GM18499 (cell line): ENCODE results near the gene RAET1G.
"Not testable (repeated sequence)": the region's sequence is repeated elsewhere in the genome, so short reads cannot be mapped to it uniquely, and the experiment has no call there.

Experiments
- ATAC-seq: cut with Tn5 transposase; IDR thresholded peaks from one replicate; pipeline ENCODE4 v1.9.1; 2021; ENCODE audit warnings: moderate number of reproducible peaks; ENCODE audit not compliant: insufficient read depth, unreplicated experiment

Gene RAET1G

DNA sequence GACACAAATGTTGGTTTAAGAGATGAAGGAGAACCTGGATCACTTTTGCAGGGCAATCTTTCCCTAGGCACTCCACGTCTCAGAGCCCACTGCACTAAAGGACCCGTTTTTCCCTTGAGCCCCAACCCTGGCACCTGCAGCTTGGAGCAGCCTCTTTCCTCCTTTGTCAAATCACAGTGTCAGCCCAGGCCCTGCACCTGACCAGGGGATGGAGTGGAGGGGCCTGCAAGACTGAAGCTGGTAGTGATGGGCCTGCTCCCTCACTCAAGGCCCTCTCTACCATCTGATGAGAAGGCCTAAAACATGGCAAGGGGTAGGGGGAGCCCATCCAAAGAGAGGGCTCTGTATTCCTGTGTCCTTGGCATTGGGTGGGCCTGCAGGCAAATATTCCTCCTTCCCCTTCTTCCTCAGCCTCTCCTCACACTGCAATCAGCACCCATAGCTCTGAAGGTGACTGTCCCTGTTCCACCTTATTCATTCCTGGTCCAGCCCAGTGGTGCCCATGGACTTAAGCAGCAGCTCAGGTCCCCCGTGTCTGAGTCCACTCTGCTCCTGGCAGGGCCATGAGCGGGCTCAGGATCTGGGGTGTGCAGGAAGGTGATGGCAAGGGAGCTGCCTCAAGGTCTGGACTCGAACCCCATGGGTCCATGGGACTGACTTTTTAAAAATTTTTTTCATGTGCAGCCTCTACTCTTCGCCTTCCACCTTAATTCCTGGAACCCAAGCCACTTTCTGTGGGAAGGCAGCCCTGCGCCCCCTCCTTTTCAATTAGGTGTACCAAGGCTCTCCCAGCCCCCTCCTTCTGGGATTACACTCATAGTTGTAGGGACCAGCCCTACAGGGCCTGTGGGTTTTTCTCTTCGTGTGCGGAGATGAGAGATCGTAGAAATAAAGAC, 6.7 kb downstream of the RAET1G start:
- no peak for ATAC-seq

DNA sequence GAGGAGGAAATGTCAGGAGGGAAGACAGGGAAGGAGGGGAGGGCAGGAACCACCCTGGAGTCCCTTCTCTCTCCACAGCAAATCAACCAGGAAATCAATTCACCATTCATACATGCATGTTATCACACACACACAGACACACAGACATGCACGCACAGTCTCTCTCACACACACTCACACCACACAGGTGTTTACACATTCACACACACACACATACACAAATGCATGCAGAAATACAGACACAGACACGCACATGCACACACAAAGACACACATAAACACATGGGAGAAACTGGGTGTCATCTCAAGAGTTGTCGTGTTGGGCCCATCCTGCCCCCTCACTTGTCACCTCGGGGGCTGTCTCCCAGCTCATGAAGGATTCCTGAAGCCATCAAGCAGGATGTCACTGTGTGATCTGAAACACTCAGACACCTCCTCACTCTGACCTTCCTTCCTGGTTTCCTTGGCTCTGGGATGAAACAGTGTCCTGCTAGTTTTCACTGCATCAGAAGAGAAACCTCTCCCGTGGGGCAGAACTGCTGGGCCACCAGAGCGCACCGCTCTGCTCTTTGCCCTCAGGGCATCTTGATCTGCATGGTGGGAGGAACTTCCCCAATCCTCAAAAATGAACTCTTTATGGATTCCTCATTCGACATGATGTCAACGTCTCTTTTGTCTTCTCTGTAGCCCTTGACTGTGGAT, 9.2 kb downstream of the RAET1G start:
- no peak for ATAC-seq

DNA sequence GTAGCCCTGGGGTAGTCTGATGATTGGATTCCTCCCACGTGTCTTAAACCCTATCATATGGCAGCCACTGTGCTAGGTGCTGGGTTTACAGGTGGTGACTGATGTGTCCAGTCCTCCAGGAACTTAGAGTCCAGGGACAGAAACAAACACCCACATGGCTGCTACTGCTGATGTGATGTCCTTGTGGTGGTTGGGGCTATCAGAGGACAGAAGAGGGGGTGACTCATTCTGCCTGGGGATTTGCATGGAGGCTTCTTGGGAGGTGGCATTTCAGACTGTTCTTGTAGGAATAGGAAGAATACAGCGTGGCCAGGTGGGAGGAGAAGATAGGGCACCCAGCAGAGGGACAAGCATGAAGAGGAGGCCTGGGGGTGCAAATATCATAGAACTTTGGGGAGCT, 9.8 kb downstream of the RAET1G start:
- no peak for ATAC-seq

GRCh38 chr6:149912680-149913079, 10.2 kb downstream of the RAET1G start:
- not testable (repeated sequence) for ATAC-seq

- ATAC-seq, result no peak
These were observed 12.2 kb downstream of the RAET1G start for GRCh38 chr6:149910721-149911151.

GRCh38 chr6:149909701-149910470, 13.0 kb downstream of the RAET1G start:
- ATAC-seq, result no peak

DNA sequence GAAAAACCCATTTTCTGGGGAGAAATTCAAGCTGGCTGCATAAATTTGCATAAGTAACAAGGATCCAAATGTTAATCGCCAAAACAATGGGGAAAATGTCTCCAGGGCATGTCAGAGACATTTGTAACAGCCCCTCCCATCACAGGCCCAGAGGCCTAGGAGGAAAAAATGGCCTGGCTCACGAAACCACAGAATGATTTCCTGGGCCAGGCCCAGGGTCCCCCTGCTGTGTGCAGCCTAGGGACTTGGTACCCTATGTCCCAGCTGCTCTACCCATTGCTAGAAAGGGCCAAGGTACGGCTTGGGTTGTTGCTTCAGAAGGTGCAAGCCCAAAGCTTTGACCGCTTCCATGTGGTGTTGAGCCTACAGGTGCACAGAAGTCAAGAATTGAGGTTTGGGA, 14.4 kb downstream of the RAET1G start:
- ATAC-seq, result not testable (repeated sequence)

DNA sequence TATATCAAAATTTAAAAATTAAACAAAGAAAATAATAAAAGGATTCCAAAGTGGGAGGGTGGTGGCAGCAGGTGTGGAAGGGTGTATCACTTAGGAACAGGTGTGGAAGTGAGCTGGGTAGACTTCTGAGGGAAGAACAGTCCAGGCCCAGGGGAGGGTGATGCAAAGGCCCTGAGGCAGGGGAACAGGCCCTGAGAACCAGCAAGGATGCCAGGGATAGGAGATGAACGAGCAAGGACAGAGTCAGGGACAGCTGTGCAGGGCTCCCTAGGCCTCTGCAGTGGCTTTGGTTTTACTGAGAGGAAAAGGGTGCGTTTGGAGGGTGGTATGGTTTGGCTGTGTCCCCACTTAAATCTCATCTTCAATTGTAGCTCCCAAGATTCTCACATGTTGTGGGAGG, 15.6 kb downstream of the RAET1G start:
- ATAC-seq, result no peak

- no peak for ATAC-seq
These were observed 16.5 kb downstream of the RAET1G start for GRCh38 chr6:149906405-149906804.

- no peak for ATAC-seq
These were observed 17.0 kb downstream of the RAET1G start for GRCh38 chr6:149905911-149906371.

GRCh38 chr6:149905371-149905910, 17.5 kb downstream of the RAET1G start:
- ATAC-seq, result no peak

DNA sequence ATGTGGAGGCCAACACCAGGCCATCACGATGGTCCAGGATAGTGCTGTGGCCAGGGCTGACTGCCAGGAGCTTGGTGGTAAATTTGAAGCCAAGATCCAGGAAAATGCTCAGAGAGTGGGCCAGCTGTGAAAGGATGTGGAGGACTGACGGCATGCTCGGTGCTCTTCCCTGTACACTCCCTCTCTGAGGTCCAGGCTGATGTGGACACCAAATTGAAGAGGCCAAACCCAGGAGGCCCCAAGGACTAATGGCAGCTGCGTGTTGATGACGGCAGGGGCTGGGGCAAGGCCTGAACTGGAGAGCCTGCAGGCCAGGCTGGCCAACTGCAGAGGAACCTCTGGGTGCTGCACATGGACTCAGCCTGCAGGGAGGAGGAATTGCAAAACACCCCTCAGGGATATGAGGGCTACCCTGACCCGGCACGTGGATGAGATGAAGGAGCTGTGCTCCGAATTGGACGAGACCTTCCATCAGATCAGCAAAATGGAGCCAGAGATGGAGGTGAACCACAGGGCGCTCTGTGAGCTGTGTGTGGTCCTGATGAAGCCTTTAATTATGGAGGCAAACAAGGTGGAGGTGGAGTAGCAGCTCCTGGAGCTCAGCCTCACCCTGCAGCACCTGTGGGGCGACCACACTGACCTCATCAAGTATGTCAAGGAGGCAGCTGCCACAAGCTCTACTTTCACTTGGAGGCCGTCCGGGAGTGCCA, 18.1 kb downstream of the RAET1G start:
- ATAC-seq, result no peak

DNA sequence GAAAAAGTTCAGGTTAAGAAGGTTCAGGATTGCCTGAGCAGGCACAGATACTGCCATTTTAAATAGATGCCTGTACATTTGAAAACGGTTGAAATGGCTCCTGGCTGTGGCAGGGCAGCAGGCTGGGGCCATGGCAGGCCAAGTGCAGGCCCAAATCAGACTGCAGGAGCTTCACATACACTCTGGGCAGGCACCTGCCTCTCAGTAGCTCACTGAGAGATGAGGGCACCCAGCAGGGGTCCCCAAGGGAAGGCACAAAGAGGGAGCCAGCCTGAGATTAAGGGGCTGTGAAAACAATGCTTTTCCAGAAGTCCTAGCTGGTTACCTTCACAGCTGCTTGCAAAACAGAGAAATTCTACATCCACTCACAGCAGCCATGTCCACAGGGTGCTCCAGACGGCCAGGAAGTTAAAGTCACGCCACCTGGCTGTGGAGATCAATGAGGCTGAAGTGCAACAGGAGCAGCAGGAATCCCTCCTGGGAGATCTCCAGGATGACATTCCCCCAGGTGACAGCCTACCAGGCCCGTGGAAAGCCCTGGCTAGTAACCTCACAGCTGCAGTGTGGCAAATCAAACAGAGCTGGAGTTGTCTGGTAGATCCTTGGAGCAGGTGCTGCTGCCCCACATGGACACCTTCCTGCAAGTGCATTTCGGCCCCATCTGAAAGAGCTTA, 18.8 kb downstream of the RAET1G start:
- ATAC-seq, result no peak

DNA sequence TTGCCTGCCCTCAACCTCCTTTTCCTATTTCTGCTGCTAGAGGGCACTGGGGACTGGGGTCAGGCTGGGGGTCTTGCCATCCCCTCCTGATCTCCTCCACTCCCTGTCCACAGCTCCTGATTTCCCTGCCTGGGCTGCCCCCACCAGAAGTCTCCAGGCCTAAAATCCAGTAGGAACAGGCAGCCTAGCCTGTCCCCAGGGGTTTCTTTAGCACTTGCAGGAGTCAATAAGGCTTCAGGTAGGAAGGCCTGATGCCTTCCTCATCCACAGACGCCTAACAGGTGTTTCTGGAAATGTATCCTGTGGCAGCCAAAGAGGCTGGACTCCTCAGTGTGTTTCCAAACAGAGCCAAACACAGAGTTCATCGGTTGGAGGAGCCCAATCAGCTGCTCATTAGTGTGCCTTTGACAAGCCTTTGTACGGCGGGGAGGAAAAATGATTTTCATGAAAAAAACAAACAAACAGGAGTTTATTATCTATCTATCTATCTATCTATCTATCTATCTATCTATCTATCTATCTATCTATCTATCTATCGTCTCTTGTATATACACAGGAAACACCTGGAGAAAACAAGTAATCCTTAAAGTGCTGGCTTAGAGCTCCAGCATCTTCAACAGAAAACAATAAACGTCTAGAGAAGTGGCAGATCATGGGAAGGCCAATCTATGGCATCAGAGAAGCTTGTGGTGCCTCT, 21.3 kb downstream of the RAET1G start:
- no peak for ATAC-seq

- ATAC-seq, result no peak
These were observed 22.1 kb downstream of the RAET1G start for GRCh38 chr6:149900620-149901443.

GRCh38 chr6:149899926-149900619, 22.8 kb downstream of the RAET1G start:
- no peak for ATAC-seq

DNA sequence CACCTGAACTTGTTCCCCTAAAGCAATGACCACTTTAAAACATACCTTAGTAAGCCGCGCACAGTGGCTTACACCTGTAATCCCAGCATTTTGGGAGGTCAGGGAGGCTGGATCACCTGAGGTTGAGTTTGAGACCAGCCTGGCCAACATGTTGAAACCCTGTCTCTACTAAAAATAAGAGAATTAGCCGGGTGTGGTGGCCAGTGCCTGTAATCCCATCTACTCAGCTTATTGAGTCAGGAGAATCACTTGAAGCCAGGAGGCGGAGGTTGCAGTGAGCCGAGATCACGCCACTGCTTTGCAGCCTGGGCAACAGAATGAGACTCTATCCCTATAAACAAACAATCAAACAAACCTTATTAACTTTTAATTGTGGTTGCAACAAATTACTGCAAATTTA, 23.4 kb downstream of the RAET1G start:
- no peak for ATAC-seq
